DMS 273 (cell line): ENCODE results near the gene TSPAN1.
"Not testable (repeated sequence)": the region's sequence is repeated elsewhere in the genome, so short reads cannot be mapped to it uniquely, and the experiment has no call there.

Source experiments
- DNase-seq: peaks from one replicate; lab custom pipeline; 2025; ENCODE audit not compliant: unreplicated experiment; lab: John Stamatoyannopoulos, UW

TSPAN1 gene

GRCh38 chr1:46215504-46215903 lies 40.6 kb downstream of the TSPAN1 start:
- DNase-seq, result no peak

GRCh38 chr1:46218443-46218842 lies 43.6 kb downstream of the TSPAN1 start:
- peak; percentile 23 for DNase-seq

- DNase-seq, result peak; percentile 22
These were observed 44.9 kb downstream of the TSPAN1 start for GRCh38 chr1:46219551-46220520.

GRCh38 chr1:46220808-46221207 lies 45.9 kb downstream of the TSPAN1 start:
- DNase-seq, result no peak

- DNase-seq, result no peak
These were observed 46.9 kb downstream of the TSPAN1 start for GRCh38 chr1:46221749-46222148.

- DNase-seq, result not testable (repeated sequence)
These were observed 48.2 kb downstream of the TSPAN1 start for GRCh38 chr1:46223055-46223454.

GRCh38 chr1:46223472-46223943 lies 48.6 kb downstream of the TSPAN1 start:
- peak; percentile 90 for DNase-seq

- DNase-seq, result no peak
These were observed 50.1 kb downstream of the TSPAN1 start for GRCh38 chr1:46224966-46225365.

- DNase-seq, result not testable (repeated sequence)
These were observed 56.3 kb downstream of the TSPAN1 start for GRCh38 chr1:46231231-46231630.
